NT2/D1 (cell line): ENCODE results near the gene TMPRSS11A.

Experiments
- SUZ12 ChIP-seq: IDR thresholded peaks from 2 replicates; pipeline ENCODE4 v1.6.1; 2011; ENCODE audit not compliant: insufficient read length, insufficient read depth; ENCODE audit errors: extremely low read depth
- YY1 ChIP-seq: IDR thresholded peaks from 2 replicates; pipeline ENCODE4 v1.6.1; 2011; ENCODE audit not compliant: insufficient read length, insufficient read depth
- ZNF274 ChIP-seq: IDR thresholded peaks from 2 replicates; pipeline ENCODE4 v1.6.1; 2011; ENCODE audit warnings: mild to moderate bottlenecking, low read depth, low read length

DNA sequence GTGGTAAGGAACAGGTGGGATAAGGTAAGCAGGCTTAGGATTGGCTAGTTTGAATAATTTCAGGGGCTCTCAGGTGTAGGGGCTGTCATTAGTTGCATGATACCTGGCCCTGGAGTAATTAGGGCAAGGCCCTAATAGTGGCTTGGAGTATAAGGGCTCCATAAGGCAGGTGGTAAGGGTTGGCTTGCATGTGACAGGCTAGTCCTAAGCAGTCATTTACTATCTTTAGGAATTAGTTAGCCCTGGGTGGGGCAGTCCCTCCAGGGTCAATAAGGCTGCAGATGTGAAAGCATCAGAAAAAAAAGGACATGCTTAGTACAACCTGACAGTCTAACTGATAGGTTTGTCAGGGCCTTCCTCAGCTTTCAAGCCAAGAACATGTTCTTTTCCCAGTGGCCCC, 71.6 kb downstream of the TMPRSS11A start:
- TF ChIP-seq ZNF274 (no peak), SUZ12 (no peak), YY1 (no peak)
